Measurements from ENCODE around the gene NUP210.

Gene NUP210

GRCh38 chr3:13324835-13325501, 95.2 kb downstream of the NUP210 start:
- H3K4me3 ChIP-seq (ENCODE audit: low read depth, low read length) = no peak overlapping the region
- in situ Hi-C loops (cut with HindIII; ENCODE audit: low sequenced_read_pairs) = loop anchor here (5.0 kb wide), 1 partner anchor 73 kb away; no protein-coding TSS in a partner anchor
- TF ChIP-seq, protein P1, sequence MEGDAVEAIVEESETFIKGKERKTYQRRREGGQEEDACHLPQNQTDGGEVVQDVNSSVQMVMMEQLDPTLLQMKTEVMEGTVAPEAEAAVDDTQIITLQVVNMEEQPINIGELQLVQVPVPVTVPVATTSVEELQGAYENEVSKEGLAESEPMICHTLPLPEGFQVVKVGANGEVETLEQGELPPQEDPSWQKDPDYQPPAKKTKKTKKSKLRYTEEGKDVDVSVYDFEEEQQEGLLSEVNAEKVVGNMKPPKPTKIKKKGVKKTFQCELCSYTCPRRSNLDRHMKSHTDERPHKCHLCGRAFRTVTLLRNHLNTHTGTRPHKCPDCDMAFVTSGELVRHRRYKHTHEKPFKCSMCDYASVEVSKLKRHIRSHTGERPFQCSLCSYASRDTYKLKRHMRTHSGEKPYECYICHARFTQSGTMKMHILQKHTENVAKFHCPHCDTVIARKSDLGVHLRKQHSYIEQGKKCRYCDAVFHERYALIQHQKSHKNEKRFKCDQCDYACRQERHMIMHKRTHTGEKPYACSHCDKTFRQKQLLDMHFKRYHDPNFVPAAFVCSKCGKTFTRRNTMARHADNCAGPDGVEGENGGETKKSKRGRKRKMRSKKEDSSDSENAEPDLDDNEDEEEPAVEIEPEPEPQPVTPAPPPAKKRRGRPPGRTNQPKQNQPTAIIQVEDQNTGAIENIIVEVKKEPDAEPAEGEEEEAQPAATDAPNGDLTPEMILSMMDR (IDR thresholded peaks at IDR 0.05; ENCODE audit: low read depth, low read length, missing control alignments) = no peak
- DNase-seq (ENCODE audit: low read depth) = no peak

GRCh38 chr3:13323822-13324221, 96.3 kb downstream of the NUP210 start:
- TF ChIP-seq, protein P1 (IDR thresholded peaks at IDR 0.05; ENCODE audit: low read depth, low read length, missing control alignments) = no peak
- H3K4me3 ChIP-seq (ENCODE audit: low read depth, low read length) = no peak overlapping the region
- in situ Hi-C loops (cut with HindIII; ENCODE audit: low sequenced_read_pairs) = loop anchor here (5.0 kb wide), 1 partner anchor 72 kb away; no protein-coding TSS in a partner anchor
- no peak for DNase-seq (ENCODE audit: low read depth)

GRCh38 chr3:13322324-13322723, 97.8 kb downstream of the NUP210 start:
- TF ChIP-seq, protein P1 (IDR thresholded peaks at IDR 0.05; ENCODE audit: low read depth, low read length, missing control alignments) = no peak
- in situ Hi-C loops (cut with HindIII; ENCODE audit: low sequenced_read_pairs) = loop anchor here (5.0 kb wide), 1 partner anchor 70 kb away; no protein-coding TSS in a partner anchor
- no peak overlapping the region for H3K4me3 ChIP-seq (ENCODE audit: low read depth, low read length)
- no peak for DNase-seq (ENCODE audit: low read depth)

DNA sequence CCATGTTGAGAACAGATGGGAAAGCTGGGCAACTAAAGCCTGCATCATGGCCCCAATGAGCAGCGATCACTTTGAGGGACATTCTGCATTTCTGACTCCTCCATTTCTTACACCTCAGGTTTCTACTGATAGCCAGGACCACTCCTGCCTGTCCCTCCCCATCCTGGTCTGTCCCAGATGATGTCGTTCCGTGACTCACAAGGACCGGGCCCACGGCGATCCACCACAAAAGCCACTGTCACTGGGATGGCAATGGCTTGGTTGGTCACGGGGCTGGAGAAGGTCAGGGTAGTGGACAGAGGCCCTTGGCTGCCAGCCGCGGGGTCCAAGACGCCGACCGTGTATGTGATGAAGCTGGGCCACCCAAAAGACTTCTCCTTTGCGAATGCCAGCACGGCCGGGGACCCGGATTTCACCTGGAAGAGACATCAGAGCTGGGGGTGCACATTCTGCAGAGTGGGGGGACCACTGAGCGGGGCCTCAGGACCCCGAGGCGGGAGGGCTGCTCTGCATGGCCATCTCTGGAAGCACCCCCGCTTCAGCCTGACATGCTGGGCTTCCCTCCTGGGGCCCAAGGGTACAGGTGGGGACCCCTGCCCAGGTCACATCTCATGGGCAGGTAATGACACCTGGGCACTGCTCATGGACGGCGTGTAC, 100.4 kb downstream of the NUP210 start:
- TF ChIP-seq, protein P1 (IDR thresholded peaks at IDR 0.05; ENCODE audit: low read depth, low read length, missing control alignments) = no peak
- in situ Hi-C loops (cut with HindIII; ENCODE audit: low sequenced_read_pairs) = loop anchor here (5.0 kb wide), 1 partner anchor 67 kb away; no protein-coding TSS in a partner anchor
- H3K4me3 ChIP-seq (ENCODE audit: low read depth, low read length) = no peak overlapping the region
- DNase-seq (ENCODE audit: low read depth) = no peak

DNA sequence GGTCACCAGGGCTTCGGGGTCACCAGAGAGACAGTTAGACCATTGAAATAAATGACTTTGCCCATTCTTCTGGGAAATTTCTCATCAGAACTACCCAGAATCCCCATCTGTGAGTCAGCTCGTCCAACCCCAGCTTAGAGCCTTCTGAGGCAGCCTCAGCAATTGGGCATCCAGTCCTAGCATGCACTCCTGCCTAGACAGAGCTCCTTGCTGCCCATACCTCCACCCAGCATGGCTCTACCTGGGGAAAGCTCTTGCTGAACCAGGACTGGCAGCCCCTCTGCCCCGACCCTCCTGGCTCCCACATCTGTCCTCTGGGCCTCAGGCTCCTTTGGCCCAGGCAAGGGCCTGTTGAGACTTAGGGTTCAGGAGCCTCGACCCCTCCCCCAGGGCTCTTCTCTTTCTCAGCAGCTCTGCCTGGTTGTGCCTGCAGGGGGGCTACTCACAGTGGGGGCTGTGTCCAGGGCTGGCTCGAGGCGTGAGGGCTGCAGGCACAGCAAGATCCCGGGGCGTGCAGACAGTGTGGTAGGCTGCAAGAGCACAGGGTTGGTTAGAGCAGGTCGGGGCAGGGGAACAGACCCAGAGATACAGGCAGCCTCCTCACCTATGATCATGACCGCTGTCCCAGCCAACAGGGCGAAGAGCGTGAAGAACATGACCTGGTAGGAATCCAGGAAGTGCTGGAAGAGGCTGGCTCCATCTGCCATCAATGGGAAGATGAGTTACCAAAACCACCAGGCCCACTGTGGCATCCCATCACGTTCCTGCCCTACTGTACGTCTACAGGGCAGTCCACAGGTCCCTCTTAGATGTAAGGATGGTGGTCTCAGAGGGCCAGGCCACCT, 101.3 kb downstream of the NUP210 start:
- TF ChIP-seq, protein P1 (IDR thresholded peaks at IDR 0.05; ENCODE audit: low read depth, low read length, missing control alignments) = no peak
- no peak for DNase-seq (ENCODE audit: low read depth)
- in situ Hi-C loops (cut with HindIII; ENCODE audit: low sequenced_read_pairs) = no loop called here
- H3K4me3 ChIP-seq (ENCODE audit: low read depth, low read length) = no peak overlapping the region

- H3K4me3 ChIP-seq (ENCODE audit: low read depth, low read length) = no peak overlapping the region
- in situ Hi-C loops (cut with HindIII; ENCODE audit: low sequenced_read_pairs) = no loop called here
These were observed 102.4 kb downstream of the NUP210 start for GRCh38 chr3:13317596-13318320.

More at GRCh38 chr3:13317596-13318320, 102.4 kb downstream of the NUP210 start:
- TF ChIP-seq, protein P1 (IDR thresholded peaks at IDR 0.05; ENCODE audit: low read depth, low read length, missing control alignments) = no peak
- no peak for DNase-seq (ENCODE audit: low read depth)
